Thyroid gland (tissue), 4 donors: ENCODE results near the gene PTCRA. TPM values are rescaled to one million over a fixed set of nuclear protein-coding genes. Genes with fewer than 3 reads are reported as not detected.

ENCODE experiments used
- DNase-seq, 2 donors: peaks; one replicate each; pipeline ENCODE4 v3.0.0-alpha.2; 2019
- H3K27ac ChIP-seq, 3 donors: fragments of 200-600 bp; sonication (generic); 1 replicate in 2 of 3; 2 replicates in 1 of 3; pipeline ENCODE4 v1.5.1; 2016 to 2019; ENCODE audit warnings: mild to moderate bottlenecking in 1 of 3, moderate library complexity in 1 of 3
- H3K27me3 ChIP-seq: fragments of 200-600 bp; sonication (generic); one replicate; pipeline ENCODE4 v1.5.1; 2019
- H3K36me3 ChIP-seq, 2 donors: fragments of 200-600 bp; sonication (generic); one replicate each; pipeline ENCODE4 v1.5.1; 2016 to 2019
- H3K4me1 ChIP-seq, 2 donors: fragments of 200-600 bp; sonication (generic); one replicate each; pipeline ENCODE4 v1.5.1; 2017 to 2019
- H3K4me3 ChIP-seq, 3 donors: fragments of 200-600 bp; sonication (generic); replicated peaks in 1 of 3; 1 replicate in 2 of 3; 2 replicates in 1 of 3; pipeline ENCODE4 v1.5.1; 2016; ENCODE audit warnings: mild to moderate bottlenecking in 1 of 3
- H3K9me3 ChIP-seq: fragments of 200-600 bp; sonication (generic); one replicate; pipeline ENCODE4 v1.5.1; 2017
- POLR2A ChIP-seq, 2 donors: fragments of 450-650 bp; IDR thresholded peaks; one replicate each; pipeline ENCODE4 v1.6.1; 2017; ENCODE audit warnings: antibody characterized with exemption in 2 of 2, mild to moderate bottlenecking in 2 of 2, moderate library complexity in 1 of 2
- WGBS, 2 donors: methylation state at CpG; one replicate each; pipeline ENCODE4 v1.1.5; 2017; 5-methylcytosine and 5-hydroxymethylcytosine counted together
- intact Hi-C: fragments of 100-400 bp; cut with DNase I; formaldehyde crosslinking; loops from one replicate; pipeline ENCODE4 v1.15.1; 2023
- total RNA-seq, 4 donors: library from RNA; depleted of rRNA; stranded (reverse); fragments of >200 nt; gene quantifications; one replicate each; pipeline ENCODE4 v1.2.3, GENCODE V29; 2016
- TF ChIP-seq, protein P1 (sequence below), 6 experiments: fragments of 200-600 bp in 3 of 6; fragments of 450-650 bp in 3 of 6; sonication (generic) in 3 of 6; IDR thresholded peaks; one replicate each; pipeline ENCODE4 v1.5.1; 2016 to 2019; ENCODE audit warnings: antibody characterized with exemption in 6 of 6, mild to moderate bottlenecking in 2 of 6, inconsistent platforms in 1 of 6, moderate library complexity in 1 of 6

Gene PTCRA
- total RNA-seq, 4 donors from 2014 or later: not detected

DNA sequence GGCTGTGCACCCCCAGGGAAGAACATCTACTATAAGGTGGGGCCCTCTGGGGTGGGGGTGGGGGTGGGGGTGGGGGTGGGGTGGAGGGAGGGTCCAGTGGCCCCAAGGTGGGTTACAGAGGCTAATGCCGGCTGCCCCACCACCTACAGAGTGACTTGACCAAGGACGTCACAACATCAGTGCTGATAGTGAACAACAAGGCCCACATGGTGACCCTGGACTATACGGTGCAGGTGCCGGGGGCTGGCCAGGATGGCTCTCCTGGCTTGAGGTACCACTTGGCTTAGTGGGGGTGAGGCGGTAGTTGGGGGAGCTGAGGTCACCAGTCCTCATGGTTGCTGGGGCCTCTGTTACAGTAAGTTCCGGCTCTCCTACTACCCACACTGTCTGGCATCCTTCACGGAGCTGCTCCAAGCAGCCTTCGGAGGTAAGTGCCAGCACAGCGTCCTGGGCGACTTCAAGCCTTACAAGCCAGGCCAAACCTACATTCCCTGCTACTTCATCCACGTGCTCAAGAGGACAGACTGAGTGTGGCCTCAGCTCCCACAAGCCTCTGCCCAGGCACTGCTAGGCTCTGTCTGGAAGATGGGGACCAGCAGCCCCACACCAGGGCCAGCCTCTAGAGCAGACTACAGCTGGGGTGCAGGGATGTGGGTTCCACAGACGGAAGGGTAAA is 47.5 kb downstream of the PTCRA start:
- Histone ChIP-seq H3K9me3 (no peaks in the 10 kb centered on the region), H3K36me3 (peaks cover 10 to 12% of the 10 kb centered on the region in 2 donors), H3K4me3 (no peak overlapping the region), H3K27me3 (no peaks in the 10 kb centered on the region), H3K4me1 (peaks cover 5 to 16% of the 10 kb centered on the region in 2 donors), H3K27ac (no peak overlapping the region)
- DNase-seq: no peak
- 83 to 90% methylated on average over 2 to 9 of the region's 12 CpGs for WGBS, 2 donors
- intact Hi-C loops: no loop called here
- TF ChIP-seq, protein P1, sequence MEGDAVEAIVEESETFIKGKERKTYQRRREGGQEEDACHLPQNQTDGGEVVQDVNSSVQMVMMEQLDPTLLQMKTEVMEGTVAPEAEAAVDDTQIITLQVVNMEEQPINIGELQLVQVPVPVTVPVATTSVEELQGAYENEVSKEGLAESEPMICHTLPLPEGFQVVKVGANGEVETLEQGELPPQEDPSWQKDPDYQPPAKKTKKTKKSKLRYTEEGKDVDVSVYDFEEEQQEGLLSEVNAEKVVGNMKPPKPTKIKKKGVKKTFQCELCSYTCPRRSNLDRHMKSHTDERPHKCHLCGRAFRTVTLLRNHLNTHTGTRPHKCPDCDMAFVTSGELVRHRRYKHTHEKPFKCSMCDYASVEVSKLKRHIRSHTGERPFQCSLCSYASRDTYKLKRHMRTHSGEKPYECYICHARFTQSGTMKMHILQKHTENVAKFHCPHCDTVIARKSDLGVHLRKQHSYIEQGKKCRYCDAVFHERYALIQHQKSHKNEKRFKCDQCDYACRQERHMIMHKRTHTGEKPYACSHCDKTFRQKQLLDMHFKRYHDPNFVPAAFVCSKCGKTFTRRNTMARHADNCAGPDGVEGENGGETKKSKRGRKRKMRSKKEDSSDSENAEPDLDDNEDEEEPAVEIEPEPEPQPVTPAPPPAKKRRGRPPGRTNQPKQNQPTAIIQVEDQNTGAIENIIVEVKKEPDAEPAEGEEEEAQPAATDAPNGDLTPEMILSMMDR (IDR thresholded peaks at IDR 0.05): no peak
- TF ChIP-seq POLR2A (IDR thresholded peaks at IDR 0.05): no peak

DNA sequence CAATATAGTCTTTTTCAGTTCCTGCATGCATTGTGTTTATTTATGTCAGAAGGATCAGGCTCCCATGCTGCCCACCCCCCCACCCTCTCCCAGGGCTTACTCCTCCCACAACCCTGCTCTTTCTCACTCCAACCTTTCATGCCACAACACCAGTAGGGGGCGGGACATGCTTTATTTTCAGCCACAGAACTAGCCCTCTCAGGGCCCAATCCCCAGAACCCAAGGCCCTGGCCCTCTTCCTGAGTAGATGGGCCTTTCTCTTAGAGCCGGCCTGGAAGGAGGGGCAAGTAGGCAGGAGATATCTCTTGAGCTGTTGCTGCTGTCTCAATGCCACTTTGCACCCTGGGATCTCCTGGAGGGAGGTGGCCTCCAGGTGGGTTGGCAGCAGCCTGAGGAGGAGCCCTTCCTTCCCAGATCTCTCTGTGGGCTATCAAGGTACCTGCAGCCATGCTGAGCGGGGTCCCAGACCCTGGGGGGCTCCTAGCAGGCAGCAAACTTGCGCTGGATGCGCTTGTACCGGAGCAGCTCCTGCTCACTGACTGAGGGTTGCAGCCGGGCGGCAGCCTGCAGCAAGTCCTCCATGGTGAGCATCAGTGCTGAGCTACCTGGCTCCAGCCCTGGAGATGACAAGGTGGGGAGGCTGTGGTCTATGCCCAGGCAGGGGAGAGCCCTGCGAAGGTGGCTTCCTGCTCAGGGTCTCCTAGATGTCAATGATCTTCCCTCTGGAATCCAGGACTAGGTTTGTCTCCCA is 48.2 kb downstream of the PTCRA start:
- Histone ChIP-seq H3K36me3 (peaks cover 12 to 14% of the 10 kb centered on the region in 2 donors), H3K4me1 (peaks cover 5 to 16% of the 10 kb centered on the region in 2 donors), H3K27me3 (no peaks in the 10 kb centered on the region), H3K9me3 (no peaks in the 10 kb centered on the region), H3K27ac (no peak overlapping the region), H3K4me3 (no peak overlapping the region)
- DNase-seq: peak in 1 of 2 donors; percentile 6
- WGBS, 2 donors: 75 to 80% methylated on average over 3 of the region's 9 CpGs
- no peak for TF ChIP-seq POLR2A (IDR thresholded peaks at IDR 0.05)
- TF ChIP-seq, protein P1 (IDR thresholded peaks at IDR 0.05): peak in 1 of 6 experiments; percentile 7
- intact Hi-C loops: no loop called here

DNA sequence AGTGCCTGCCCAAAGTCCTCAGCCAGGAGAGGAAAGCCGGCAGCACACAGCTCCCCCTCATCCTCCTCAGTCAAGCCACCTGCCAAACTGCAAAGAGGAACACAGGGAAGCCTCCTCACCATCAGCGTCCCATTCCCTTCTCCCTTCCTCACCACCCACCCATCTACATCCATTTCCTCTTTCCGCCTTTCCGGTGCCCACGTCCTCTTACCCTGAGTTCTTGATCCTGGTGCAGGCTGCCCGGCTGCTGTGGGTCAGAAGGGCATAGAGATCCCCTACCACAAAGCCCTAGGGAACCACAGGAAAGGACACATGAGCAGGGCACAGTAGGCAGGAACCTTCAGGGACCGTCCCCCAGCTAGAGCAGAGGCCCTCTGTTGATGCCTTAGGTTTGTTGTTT is 50.7 kb downstream of the PTCRA start:
- peaks cover 12 to 18% of the 10 kb centered on the region in 2 donors for H3K36me3 ChIP-seq
- intact Hi-C loops: no loop called here
- no peak for DNase-seq
- H3K4me1 ChIP-seq: no peaks in the 10 kb centered on the region
- H3K27ac ChIP-seq: no peak overlapping the region
- no peak overlapping the region for H3K4me3 ChIP-seq
- H3K9me3 ChIP-seq: no peaks in the 10 kb centered on the region
- WGBS, 2 donors: 78 to 93% methylated on average over 7 of the region's 7 CpGs
- TF ChIP-seq, protein P1 (IDR thresholded peaks at IDR 0.05): no peak
- no peak for TF ChIP-seq POLR2A (IDR thresholded peaks at IDR 0.05)
- no peaks in the 10 kb centered on the region for H3K27me3 ChIP-seq

DNA sequence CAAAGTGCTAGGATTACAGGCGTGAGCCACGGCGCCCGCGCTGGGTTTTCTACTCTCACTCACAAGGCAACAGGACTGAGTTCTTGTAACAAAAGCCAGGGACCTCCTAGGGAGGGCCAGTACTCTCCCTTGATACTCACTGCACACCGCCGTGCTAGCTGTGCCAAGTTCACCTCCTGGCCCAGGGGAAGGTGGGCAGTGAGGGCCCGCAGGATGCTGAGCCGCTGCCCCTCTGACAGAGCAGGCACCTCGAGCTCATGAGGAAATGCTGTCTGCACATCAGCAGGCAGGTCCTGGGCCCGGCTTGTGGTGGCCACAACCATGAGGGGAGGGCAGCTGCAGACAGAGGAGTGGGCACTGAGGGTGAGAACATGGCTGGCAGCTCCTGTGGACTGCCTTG is 51.4 kb downstream of the PTCRA start:
- intact Hi-C loops: no loop called here
- H3K4me1 ChIP-seq: no peaks in the 10 kb centered on the region
- no peak for DNase-seq
- H3K4me3 ChIP-seq: no peak overlapping the region
- no peak for TF ChIP-seq POLR2A (IDR thresholded peaks at IDR 0.05)
- TF ChIP-seq, protein P1 (IDR thresholded peaks at IDR 0.05): no peak
- H3K27me3 ChIP-seq: no peaks in the 10 kb centered on the region
- H3K9me3 ChIP-seq: no peaks in the 10 kb centered on the region
- no peak overlapping the region for H3K27ac ChIP-seq
- 90 to 100% methylated on average over 5 to 10 of the region's 11 CpGs for WGBS, 2 donors
- H3K36me3 ChIP-seq: peaks cover 12 to 18% of the 10 kb centered on the region in 2 donors
